GM21367 (cell line): Measurements from ENCODE around the gene STK10.
"Not testable (repeated sequence)": the region's sequence is repeated elsewhere in the genome, so short reads cannot be mapped to it uniquely, and the experiment has no call there.

Experiments
- ATAC-seq: cut with Tn5 transposase; IDR thresholded peaks from one replicate; pipeline ENCODE4 v1.9.1; 2021; ENCODE audit not compliant: unreplicated experiment

The STK10 gene

GRCh38 chr5:172029876-172030275 lies 158.1 kb downstream of the STK10 start:
- no peak for ATAC-seq

- no peak for ATAC-seq
These were observed 159.9 kb downstream of the STK10 start for GRCh38 chr5:172028167-172028566.

- not testable (repeated sequence) for ATAC-seq
These were observed 167.8 kb downstream of the STK10 start for GRCh38 chr5:172020110-172020786.

- no peak for ATAC-seq
These were observed 172.7 kb downstream of the STK10 start for GRCh38 chr5:172015346-172015745.

- no peak for ATAC-seq
These were observed 177.7 kb downstream of the STK10 start for GRCh38 chr5:172010278-172010677.

- no peak for ATAC-seq
These were observed 178.3 kb downstream of the STK10 start for GRCh38 chr5:172009536-172010270.

GRCh38 chr5:172008689-172009141 lies 179.3 kb downstream of the STK10 start:
- ATAC-seq = no peak

GRCh38 chr5:172008111-172008455 lies 179.9 kb downstream of the STK10 start:
- no peak for ATAC-seq

GRCh38 chr5:172007175-172008110 lies 180.6 kb downstream of the STK10 start:
- no peak for ATAC-seq

- peak; percentile 79 for ATAC-seq
These were observed 181.5 kb downstream of the STK10 start, which contains the start of gene FBXW11 for GRCh38 chr5:172006321-172007174. FBXW11 (minus strand) TSS chr5:172006638; CDS start chr5:172006502, 136 bp downstream.

- no peak for ATAC-seq
These were observed 182.2 kb downstream of the STK10 start for GRCh38 chr5:172005708-172006320.

- ATAC-seq = no peak
These were observed 183.2 kb downstream of the STK10 start for GRCh38 chr5:172004824-172005237.

- ATAC-seq = no peak
These were observed 184.3 kb downstream of the STK10 start for GRCh38 chr5:172003746-172004145.

- ATAC-seq = no peak
These were observed 185.0 kb downstream of the STK10 start for GRCh38 chr5:172002840-172003512.

- no peak for ATAC-seq
These were observed 185.7 kb downstream of the STK10 start for GRCh38 chr5:172002310-172002709.

- ATAC-seq = peak; percentile 38
These were observed 188.1 kb downstream of the STK10 start for GRCh38 chr5:171999877-172000276.

GRCh38 chr5:171999100-171999499 lies 188.9 kb downstream of the STK10 start:
- no peak for ATAC-seq

- no peak for ATAC-seq
These were observed 191.0 kb downstream of the STK10 start for GRCh38 chr5:171997011-171997410.

- no peak for ATAC-seq
These were observed 195.2 kb downstream of the STK10 start for GRCh38 chr5:171992813-171993212.
